NCI-H2171 treated with DMSO at 0.1 percent for 48 hours (cell line): Measurements from ENCODE around the gene TMEM35B.
"Not testable (repeated sequence)": the region's sequence is repeated elsewhere in the genome, so short reads cannot be mapped to it uniquely, and the experiment has no call there.

Experiments
- DNase-seq: peaks from one replicate; lab custom pipeline; 2025; lab: John Stamatoyannopoulos, UW

TMEM35B gene

DNA sequence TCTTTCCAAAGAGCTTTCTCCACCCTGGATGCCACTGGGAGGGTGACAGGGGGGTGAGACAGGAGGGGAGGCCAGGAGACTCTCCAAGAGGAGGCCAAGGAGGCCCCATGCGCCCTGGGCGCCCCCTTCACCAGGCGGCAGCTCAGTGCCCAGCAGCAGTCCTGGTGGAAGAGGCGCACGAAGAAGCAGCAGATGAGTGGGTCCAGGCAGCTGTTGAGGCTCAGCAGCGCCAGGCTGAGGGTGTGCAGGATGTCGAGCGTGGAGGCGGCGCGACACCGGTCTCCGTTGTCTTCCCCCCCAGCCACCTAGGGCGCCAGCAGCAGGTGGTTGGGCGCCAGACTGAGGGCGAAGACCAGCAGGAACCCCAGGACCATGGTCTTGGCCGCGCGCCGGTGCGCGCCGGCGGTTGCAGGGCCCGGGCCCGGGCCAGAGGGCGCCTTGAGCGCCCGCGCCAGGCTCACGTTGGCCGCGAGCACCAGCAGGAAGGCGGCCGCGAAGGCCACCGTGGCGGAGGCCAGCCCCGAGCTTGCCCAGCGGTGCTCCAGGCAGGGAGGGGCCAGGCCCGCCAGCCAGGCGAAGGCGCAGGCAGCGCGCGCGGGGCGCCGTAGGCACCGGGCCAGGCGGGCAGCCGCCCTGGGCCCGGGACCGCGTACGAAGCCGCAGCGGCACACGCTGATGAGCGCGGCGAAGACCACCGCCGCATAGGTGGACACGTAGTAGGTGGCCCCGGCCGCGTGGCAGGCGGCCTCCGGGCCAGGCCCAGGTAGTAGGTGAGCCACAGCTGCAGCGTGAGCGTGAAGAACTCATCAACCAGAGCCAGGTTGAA is 8.6 kb downstream of the TMEM35B start:
- no peak for DNase-seq

DNA sequence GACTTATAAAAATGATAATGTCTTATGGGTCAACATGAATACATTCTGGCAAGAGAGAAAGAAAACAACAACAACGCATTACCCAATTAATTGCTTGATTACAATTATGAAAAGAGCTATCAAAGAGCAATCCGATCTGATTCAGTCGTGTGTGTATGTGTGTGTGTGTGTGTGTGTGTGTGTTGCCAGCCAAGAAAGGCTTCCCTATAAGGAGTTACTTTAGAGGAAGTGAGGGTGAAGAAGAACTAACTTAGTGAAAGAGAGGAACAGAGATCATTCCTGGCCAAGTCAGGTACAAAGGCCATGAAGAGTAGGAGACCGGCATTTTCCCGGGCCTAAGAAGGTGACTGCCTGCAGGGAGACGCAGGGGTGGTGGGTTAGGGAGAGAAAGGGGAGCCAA is 9.4 kb downstream of the TMEM35B start:
- DNase-seq: no peak

DNA sequence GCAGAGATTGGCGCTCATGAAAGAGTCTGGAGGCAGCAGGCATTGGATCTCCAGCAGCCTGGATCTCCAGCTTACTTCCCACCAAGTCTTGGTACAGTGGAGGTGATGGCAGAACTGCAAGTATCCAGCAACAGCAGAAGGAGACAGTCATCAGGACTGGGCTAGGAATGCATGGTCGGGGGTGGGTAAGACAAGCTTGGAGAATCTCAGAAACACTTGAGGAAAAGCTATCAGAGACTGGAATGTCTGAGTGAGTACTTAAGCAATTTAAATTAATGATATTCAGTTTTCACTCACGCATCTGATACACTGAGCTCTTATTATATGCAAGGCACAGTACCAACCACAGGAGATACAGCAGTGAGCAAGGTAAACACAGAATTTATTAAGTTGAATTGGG is 9.8 kb downstream of the TMEM35B start:
- DNase-seq: no peak

DNA sequence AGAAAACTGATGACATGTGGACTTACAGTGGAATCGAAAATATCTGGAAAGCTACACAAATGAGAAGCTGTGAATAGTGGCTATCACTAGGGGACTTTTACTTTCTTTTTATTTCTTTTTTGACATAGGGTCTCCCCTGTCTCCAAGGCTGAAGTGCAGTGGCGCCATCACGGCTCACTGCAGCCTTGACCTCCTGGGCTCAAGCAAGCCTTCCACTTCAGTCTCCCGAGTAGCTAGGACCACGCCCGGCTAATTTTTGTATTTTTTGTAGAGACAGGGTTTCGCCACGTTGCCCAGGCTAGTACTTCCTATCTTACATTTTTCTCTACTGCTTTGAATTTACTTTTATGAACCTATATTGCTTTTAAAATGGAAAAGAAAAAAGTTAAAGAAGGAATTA is 10.5 kb downstream of the TMEM35B start:
- DNase-seq: no peak

DNA sequence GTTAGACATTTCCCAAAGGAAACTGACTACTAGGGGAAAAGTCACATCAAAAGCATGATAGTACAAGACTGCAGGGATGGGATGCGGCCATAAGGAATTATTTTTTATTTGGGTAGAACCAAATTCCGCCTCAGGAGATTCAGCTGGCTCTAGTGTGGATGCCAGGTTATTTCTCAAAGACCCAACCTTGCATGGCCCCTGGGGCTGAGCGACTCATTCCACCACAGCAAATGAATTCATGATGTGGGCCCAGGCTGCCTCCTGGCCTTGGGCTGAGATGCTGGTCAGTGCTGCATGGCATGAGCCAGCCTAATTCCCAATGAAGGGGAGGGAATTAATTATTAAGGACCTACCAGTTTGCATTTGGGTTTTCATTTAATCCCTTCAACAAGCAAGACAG is 11.8 kb downstream of the TMEM35B start:
- DNase-seq: no peak

DNA sequence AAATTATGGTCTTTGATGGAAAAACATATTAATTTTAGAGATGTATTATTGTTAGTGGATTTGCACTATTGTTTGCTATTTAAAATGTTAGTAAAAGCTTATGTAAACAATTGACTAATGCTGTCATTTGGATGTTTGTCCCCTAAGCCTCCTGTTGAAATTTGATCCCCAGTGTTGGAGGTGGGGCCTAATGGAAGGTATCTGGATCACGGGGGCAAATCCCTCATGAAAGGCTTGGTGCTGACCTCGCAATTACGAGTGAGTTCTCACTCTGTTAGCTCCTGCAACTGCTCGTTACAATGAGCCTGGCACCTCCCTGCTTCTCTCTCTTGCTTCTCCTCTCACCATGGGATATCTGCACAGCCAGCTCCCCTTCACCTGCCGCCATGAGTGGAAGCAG is 14.3 kb downstream of the TMEM35B start:
- no peak for DNase-seq

DNA sequence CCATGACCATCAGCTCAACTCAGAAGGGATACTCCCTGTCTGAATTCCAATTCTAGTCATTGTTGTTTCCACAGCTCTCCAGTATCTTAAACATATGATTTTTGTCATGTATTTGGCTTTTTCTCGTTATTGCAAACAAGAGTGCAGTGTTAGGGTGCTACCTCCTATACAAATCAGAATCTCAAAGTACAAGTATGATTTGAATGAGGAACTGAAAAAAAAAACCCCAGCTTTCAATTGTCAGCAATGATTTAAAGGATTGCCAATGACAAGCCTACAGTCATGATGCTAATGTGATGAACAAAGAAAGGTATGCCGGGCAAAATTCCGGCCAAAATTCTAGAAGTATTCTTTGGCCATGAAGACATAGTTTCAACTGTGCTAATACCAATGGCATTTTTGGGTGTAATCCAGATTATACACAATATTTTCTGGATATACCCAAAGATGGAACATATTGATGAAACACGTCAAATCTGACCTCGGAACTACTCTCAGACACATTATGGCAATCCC is 14.9 kb downstream of the TMEM35B start:
- no peak for DNase-seq

DNA sequence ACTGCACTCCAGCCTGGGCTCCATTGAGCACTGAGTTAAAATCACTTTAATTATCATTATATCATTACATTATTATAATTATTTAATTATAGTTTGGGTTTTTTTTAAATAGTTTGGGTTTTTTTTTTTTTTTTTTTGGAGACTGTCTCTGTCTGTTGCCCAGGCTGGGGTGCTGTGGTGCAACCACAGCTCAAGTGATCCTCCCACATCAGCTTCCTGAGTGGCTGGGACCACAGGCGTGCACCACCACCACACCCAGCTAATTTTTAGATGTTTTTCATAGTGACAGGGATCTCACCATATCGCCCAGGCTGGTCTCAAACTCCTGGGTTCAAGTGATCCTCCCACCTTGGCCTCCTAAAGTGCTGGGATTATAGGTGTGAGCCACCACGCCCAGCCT is 16.9 kb downstream of the TMEM35B start:
- not testable (repeated sequence) for DNase-seq

DNA sequence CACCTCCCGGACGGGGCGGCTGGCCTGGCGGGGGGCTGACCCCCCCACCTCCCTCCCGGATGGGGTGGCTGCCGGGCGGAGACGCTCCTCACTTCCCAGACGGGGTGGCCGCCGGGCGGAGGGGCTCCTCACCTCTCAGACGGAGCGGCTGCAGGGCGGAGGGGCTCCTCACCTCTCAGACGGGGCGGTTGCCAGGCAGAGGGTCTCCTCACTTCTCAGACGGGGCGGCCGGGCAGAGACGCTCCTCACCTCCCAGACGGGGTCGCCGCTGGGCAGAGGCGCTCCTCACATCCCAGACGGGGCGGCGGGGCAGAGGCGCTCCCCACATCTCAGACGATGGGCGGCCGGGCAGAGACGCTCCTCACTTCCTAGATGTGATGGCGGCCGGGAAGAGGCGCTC is 17.5 kb downstream of the TMEM35B start:
- not testable (repeated sequence) for DNase-seq

DNA sequence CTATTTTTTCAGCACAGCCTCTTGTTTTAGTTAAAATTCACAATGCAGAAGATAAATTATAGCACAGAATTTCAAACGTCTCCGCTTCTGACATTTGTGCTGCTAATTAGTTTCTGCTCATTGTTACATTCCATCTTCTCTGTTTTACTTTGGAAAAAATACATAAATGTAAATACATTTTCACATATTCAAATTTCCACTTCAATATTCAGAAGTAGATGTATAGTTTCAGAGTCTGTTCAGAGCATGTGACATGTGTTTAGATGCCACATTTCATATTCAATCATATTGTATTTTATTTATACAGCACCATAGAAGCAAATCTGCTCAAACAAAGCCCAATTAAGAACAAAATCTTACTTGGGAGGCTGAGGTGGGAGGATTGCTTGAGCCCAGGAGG is 19.6 kb downstream of the TMEM35B start:
- no peak for DNase-seq

DNA sequence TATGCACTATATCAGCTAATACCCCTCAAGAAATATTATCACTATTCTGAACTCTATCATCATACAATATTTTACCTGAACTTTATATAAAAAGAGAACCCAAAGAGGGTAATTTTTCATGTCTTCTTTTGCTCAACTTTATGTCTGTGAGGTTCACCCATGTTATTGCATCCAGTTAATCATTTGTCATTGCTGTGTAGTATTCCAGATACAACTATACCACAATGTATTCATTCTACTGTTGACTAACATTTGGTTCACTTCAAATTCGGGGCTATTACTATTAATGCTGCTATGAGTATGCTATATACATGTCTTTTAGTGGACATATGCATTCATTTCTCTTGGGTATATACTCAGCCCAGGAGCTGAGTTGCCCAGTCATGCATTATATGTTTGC is 34.7 kb downstream of the TMEM35B start:
- DNase-seq: no peak

DNA sequence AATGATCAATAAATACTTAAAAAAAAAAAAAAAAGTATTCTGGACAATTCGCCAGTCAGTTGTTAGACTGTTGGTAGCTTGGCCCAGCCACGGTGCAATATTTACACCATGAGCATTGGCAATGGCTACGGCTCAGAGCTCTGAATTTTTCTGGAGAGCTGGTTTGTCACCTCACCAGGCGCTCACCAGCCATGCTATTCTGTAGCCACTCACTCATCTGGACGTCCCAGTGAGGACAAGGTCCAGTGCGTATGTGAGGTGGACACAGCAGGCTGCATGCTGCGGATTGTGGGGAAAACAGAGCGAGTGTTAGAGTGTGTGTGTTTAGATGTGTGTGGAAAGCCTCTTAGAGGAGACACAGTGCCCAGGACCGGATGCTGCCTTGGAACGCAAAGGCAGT is 36.4 kb downstream of the TMEM35B start:
- DNase-seq: not testable (repeated sequence)

DNA sequence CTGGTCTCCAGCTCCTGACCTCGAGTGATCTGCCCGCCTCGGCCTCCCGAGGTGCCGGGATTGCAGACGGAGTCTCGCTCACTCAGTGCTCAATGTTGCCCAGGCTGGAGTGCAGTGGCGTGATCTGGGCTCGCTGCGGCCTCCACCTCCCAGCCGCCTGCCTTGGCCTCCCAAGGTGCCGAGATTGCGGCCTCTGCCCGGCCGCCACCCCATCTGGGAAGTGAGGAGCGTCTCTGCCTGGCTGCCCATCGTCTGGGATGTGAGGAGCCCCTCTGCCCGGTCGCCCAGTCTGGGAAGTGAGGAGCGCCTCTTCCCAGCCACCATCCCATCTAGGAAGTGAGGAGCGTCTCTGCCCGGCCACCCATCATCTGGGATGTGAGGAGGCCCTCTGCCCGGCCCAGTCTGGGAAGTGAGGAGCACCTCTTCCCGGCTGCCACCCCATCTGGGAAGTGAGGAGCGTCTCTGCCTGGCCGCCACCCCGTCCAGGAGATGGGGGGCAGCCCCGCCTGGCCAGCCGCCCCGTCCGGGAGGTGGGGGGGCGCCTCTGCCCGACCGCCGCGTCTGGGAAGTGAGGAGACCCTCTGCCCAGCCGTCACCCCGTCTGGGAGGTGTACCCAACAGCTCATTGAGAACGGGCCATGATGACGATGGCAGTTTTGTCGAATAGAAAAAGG is 37.4 kb downstream of the TMEM35B start:
- DNase-seq: not testable (repeated sequence)

DNA sequence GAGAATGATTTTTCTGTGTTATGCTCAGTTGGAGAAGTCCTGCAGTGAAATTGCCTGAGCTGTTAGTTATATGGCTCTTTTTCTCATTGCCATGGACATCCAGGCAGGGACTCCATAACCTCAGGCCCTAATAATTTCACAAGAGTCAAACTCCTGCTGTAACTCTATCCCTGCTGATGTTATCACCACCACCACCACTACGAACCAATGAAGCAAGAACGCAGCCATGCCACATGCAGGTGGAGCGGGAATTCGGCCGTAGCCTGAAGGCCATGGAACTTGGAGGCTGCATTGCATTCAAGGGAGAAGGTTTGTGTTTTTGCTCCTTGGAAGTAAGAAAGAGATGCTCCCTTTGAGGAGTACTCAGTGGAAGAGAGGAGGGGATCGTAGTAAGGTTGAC is 38.9 kb downstream of the TMEM35B start:
- no peak for DNase-seq

DNA sequence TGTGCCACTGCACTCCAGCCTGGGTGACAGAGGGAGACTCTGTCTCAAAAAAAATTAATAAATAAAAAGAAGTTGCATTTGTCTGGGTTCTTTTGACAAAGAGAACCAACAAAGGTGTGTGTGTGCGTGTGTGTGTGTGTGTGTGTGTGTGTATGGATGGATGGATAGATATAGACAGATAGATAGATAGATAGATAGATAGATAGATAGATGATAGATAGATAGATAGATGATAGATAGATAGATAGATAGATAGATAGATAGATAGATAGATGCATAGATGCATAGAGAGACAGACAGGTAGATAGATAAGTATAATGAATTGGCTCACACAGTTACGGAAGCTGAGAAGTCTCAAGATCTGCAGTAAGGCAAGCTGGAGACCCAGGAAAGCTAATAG is 43.3 kb downstream of the TMEM35B start:
- DNase-seq: not testable (repeated sequence)
